Measurements from ENCODE around the gene CIDEA. TPM values are rescaled to one million over a fixed set of nuclear protein-coding genes. Genes with fewer than 3 reads are reported as not detected.

Gene CIDEA
- total RNA-seq, 2 donors from 2014 or later: not detected

DNA sequence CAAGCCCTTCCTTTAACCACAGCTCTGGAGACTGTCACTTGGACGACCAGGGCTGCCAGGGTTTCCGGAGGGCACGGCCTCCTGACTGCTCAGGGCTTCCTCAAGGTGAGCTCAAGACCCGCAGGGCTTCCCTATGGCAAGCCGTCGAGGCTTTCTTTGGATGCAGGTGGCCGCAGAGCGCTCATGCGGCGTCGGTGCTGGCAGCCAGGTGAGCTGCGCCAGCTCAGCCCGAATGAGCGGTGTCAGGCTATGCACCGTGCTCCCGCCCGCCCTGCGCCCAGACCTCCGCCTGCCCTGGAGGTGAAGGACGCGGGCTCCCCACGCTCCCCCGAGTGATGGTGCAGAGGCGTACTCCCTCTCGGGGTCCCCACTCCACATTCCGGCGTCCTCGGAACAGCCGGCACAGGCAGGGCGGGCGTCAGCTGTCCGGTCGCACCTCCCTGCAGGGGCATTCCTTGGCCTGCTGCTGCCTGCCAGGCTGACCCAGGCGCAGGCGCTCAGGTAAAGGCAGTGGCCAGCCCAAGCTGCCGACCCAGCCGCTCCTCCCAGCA, 33.0 kb downstream of the CIDEA start:
- Mint-ChIP-seq H3K4me1 (ENCODE audit: low read depth) (no peaks in the 10 kb centered on the region), H3K27ac (no peak overlapping the region), H3K27me3 (ENCODE audit: low read depth) (peaks cover 25% of the 10 kb centered on the region), H3K36me3 (ENCODE audit: insufficient read depth in 2 of 2) (no peaks in the 10 kb centered on the region), H3K4me3 (no peak overlapping the region), H3K9me3 (no peaks in the 10 kb centered on the region)
- DNase-seq (no peak), ATAC-seq (replicated peaks in 1 of 2) (no peak)

GRCh38 chr18:12287684-12288402, 33.7 kb downstream of the CIDEA start:
- H3K36me3 Mint-ChIP-seq (ENCODE audit: insufficient read depth in 2 of 2): no peaks in the 10 kb centered on the region
- no peaks in the 10 kb centered on the region for H3K9me3 Mint-ChIP-seq
- peaks cover 25% of the 10 kb centered on the region for H3K27me3 Mint-ChIP-seq (ENCODE audit: low read depth)

GRCh38 chr18:12288403-12288755, 34.2 kb downstream of the CIDEA start:
- no peak for ATAC-seq (replicated peaks in 1 of 2)
- Mint-ChIP-seq H3K4me3 (no peak overlapping the region), H3K4me1 (ENCODE audit: low read depth) (no peaks in the 10 kb centered on the region), H3K36me3 (ENCODE audit: insufficient read depth in 2 of 2) (no peaks in the 10 kb centered on the region), H3K27me3 (ENCODE audit: low read depth) (peaks cover 25% of the 10 kb centered on the region), H3K9me3 (no peaks in the 10 kb centered on the region), H3K27ac (no peak overlapping the region)
- DNase-seq: no peak

More at GRCh38 chr18:12287684-12288402, 33.7 kb downstream of the CIDEA start:
- Mint-ChIP-seq H3K4me3 (peak overlapping the region; percentile 24 to 31), H3K27ac (no peak overlapping the region), H3K4me1 (ENCODE audit: low read depth) (no peaks in the 10 kb centered on the region)
- ATAC-seq (replicated peaks in 1 of 2) (no peak), DNase-seq (no peak)

GRCh38 chr18:12290086-12290485, 35.9 kb downstream of the CIDEA start:
- no peaks in the 10 kb centered on the region for H3K9me3 Mint-ChIP-seq
- H3K36me3 Mint-ChIP-seq (ENCODE audit: insufficient read depth in 2 of 2): no peaks in the 10 kb centered on the region
- no peaks in the 10 kb centered on the region for H3K4me1 Mint-ChIP-seq (ENCODE audit: low read depth)
- ATAC-seq (replicated peaks in 1 of 2): no peak
- no peak for DNase-seq
- peaks cover 25% of the 10 kb centered on the region for H3K27me3 Mint-ChIP-seq (ENCODE audit: low read depth)
- no peak overlapping the region for H3K27ac Mint-ChIP-seq
- H3K4me3 Mint-ChIP-seq: no peak overlapping the region

GRCh38 chr18:12291161-12291560, 37.0 kb downstream of the CIDEA start:
- H3K4me3 Mint-ChIP-seq: no peak overlapping the region
- H3K27me3 Mint-ChIP-seq (ENCODE audit: low read depth): peaks cover 25% of the 10 kb centered on the region
- DNase-seq (no peak), ATAC-seq (replicated peaks in 1 of 2) (no peak)
- no peaks in the 10 kb centered on the region for H3K4me1 Mint-ChIP-seq (ENCODE audit: low read depth)
- no peaks in the 10 kb centered on the region for H3K9me3 Mint-ChIP-seq
- H3K27ac Mint-ChIP-seq: no peak overlapping the region
- no peaks in the 10 kb centered on the region for H3K36me3 Mint-ChIP-seq (ENCODE audit: insufficient read depth in 2 of 2)

- Mint-ChIP-seq H3K9me3 (no peaks in the 10 kb centered on the region), H3K27me3 (ENCODE audit: low read depth) (peaks cover 30% of the 10 kb centered on the region), H3K27ac (no peak overlapping the region), H3K4me1 (ENCODE audit: low read depth) (no peaks in the 10 kb centered on the region), H3K36me3 (ENCODE audit: insufficient read depth in 2 of 2) (no peaks in the 10 kb centered on the region), H3K4me3 (no peak overlapping the region)
- no peak for ATAC-seq (replicated peaks in 1 of 2)
- DNase-seq: no peak
Measured at GRCh38 chr18:12291690-12292089, 37.5 kb downstream of the CIDEA start.

GRCh38 chr18:12293831-12294230, 39.7 kb downstream of the CIDEA start:
- Mint-ChIP-seq H3K27me3 (ENCODE audit: low read depth) (peaks cover 19% of the 10 kb centered on the region), H3K27ac (no peak overlapping the region), H3K4me1 (ENCODE audit: low read depth) (no peaks in the 10 kb centered on the region), H3K36me3 (ENCODE audit: insufficient read depth in 2 of 2) (no peaks in the 10 kb centered on the region), H3K9me3 (no peaks in the 10 kb centered on the region), H3K4me3 (no peak overlapping the region)
- DNase-seq: no peak
- no peak for ATAC-seq (replicated peaks in 1 of 2)

DNA sequence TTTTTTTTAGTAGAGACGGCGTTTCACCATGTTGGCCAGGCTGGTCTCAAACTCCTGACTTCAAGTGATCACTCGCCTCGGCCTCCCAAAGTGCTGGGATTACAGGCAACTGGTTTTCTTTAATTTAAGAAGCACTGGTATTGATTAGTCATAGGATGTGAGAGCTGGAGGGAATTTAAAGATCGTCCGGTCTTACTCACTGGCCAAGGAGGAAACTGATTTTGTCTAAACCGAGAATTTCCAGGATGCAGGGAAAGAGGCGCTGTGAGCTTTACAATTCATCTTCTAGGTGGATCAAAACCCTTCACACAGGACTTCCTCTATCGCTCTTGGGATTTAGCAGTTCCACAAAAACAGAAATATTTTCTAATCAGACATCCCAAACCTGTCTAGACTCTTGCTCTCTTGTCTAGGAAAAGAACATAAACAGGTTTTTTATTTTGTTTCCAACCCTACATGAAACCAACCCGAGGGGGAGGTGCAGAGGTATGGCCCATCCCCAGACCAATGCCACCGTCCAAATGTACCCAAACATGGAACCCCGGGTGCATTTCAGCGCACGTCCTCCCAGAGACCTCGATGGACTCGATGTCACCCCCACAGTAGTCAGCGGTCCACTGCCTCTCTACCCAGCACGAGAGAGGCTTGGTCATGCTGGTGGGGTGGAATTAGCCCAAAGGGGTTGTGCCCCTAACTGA, 41.4 kb downstream of the CIDEA start:
- Mint-ChIP-seq H3K4me3 (no peak overlapping the region), H3K27me3 (ENCODE audit: low read depth) (peaks cover 14% of the 10 kb centered on the region), H3K9me3 (no peaks in the 10 kb centered on the region), H3K27ac (no peak overlapping the region), H3K36me3 (ENCODE audit: insufficient read depth in 2 of 2) (no peaks in the 10 kb centered on the region), H3K4me1 (ENCODE audit: low read depth) (no peaks in the 10 kb centered on the region)
- DNase-seq: no peak
- ATAC-seq (replicated peaks in 1 of 2): no peak

DNA sequence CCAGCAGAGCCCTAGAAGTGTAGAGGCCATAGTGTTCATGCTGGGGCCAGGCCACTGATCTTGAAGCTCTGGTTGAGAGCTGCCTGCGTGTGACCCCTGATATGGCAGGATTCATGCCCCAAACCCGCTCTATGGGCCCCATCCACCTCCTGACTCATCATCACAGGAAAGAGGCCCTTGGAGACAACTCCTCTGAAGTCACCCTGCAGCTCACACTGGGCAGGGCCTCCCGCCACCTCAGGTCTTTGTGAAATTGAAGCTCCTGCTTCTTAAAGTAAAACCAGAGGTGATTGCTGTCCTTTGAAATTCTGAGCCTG, 41.9 kb downstream of the CIDEA start:
- Mint-ChIP-seq H3K9me3 (no peaks in the 10 kb centered on the region), H3K27ac (no peak overlapping the region), H3K4me1 (ENCODE audit: low read depth) (no peaks in the 10 kb centered on the region), H3K27me3 (ENCODE audit: low read depth) (peaks cover 19% of the 10 kb centered on the region), H3K36me3 (ENCODE audit: insufficient read depth in 2 of 2) (no peaks in the 10 kb centered on the region), H3K4me3 (no peak overlapping the region)
- ATAC-seq (replicated peaks in 1 of 2) (no peak), DNase-seq (no peak)

GRCh38 chr18:12296457-12296856, 42.3 kb downstream of the CIDEA start:
- H3K27me3 Mint-ChIP-seq (ENCODE audit: low read depth): peaks cover 20% of the 10 kb centered on the region
- no peaks in the 10 kb centered on the region for H3K36me3 Mint-ChIP-seq (ENCODE audit: insufficient read depth in 2 of 2)
- no peaks in the 10 kb centered on the region for H3K9me3 Mint-ChIP-seq
- DNase-seq (no peak), ATAC-seq (replicated peaks in 1 of 2) (no peak)
- H3K4me3 Mint-ChIP-seq: no peak overlapping the region
- no peak overlapping the region for H3K27ac Mint-ChIP-seq
- no peaks in the 10 kb centered on the region for H3K4me1 Mint-ChIP-seq (ENCODE audit: low read depth)

- no peaks in the 10 kb centered on the region for H3K9me3 Mint-ChIP-seq
- ATAC-seq (replicated peaks in 1 of 2) (no peak), DNase-seq (no peak)
- no peaks in the 10 kb centered on the region for H3K36me3 Mint-ChIP-seq (ENCODE audit: insufficient read depth in 2 of 2)
- peaks cover 29% of the 10 kb centered on the region for H3K27me3 Mint-ChIP-seq (ENCODE audit: low read depth)
- no peak overlapping the region for H3K4me3 Mint-ChIP-seq
- no peaks in the 10 kb centered on the region for H3K4me1 Mint-ChIP-seq (ENCODE audit: low read depth)
- H3K27ac Mint-ChIP-seq: no peak overlapping the region
Measured at GRCh38 chr18:12299862-12300261, 45.7 kb downstream of the CIDEA start.

DNA sequence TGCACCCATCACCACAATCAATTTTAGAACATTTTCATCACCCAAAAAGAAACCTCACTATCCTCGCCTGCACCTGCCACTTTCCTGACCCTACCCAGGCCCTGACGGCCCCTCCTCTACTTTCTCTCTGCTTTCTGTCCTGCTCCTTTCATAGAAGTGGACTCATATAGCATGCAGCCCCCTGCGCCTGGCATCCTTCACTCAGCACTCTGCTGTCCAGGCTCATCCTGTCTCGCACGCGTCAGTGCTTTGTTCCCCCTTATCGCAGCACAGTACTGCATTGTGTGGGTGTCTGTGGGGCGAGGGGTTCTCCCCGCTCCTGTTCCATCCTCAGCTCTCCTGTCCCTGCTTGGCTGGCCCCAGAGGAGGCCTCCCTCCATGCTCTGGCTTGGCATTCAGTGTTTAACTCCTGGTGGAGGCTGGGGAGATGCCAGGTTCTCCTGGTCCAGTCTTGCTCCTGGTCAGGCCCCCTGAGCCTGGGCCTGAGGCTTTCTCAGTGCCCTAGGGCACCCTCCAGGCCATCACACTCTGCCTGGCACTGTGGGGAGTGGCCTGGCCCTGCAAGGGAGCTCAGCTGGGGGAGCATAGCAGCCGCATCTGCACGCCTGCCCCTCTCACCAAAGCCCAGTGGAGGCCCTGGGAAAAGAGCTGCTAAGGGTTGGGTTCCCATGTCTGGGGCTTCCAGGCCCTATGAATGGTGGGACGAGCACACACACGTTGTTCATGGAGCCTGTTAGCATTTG, 47.3 kb downstream of the CIDEA start:
- Mint-ChIP-seq H3K36me3 (ENCODE audit: insufficient read depth in 2 of 2) (no peaks in the 10 kb centered on the region), H3K27me3 (ENCODE audit: low read depth) (peaks cover 43% of the 10 kb centered on the region), H3K27ac (no peak overlapping the region), H3K4me1 (ENCODE audit: low read depth) (no peaks in the 10 kb centered on the region), H3K4me3 (no peak overlapping the region), H3K9me3 (no peaks in the 10 kb centered on the region)
- ATAC-seq (replicated peaks in 1 of 2) (no peak), DNase-seq (no peak)

DNA sequence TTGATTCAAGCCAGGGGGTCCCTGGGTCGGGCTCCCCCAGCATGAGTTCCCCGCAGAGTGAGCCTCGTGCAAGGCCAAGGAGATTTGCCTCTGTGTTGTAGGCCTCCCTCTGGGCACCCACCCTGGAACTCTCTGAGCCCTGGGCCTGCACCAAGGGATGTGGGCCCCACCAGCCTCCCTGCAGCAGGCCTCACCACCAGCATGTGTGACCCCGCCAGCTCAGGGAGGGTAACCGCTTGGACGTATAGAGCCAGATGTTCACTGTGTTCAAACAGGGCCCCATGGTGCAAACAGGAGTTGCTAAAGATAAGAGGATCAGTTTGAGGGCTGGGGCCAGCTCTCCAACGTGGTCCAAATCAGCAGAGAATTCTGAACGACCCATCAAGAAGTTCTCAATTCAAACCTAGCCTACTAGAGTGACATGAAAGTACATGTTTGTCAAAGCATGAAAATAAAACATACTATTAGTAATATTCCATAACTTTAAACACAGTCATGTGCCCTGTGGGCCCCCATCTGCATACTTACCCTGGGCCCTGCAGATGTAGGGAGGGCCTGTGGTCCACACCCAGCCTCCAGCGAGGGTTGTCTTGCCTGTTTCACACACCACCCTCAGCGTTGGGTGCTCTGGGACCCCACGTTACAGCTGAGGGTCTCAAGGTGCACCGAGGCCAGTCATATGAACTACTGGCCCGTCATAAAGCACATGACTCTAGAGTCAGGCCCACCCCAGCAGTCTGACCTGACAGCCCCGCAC, 48.4 kb downstream of the CIDEA start:
- Mint-ChIP-seq H3K27me3 (ENCODE audit: low read depth) (peaks cover 50% of the 10 kb centered on the region), H3K9me3 (no peaks in the 10 kb centered on the region), H3K27ac (no peak overlapping the region), H3K4me1 (ENCODE audit: low read depth) (peaks cover 10% of the 10 kb centered on the region), H3K36me3 (ENCODE audit: insufficient read depth in 2 of 2) (no peaks in the 10 kb centered on the region), H3K4me3 (no peak overlapping the region)
- DNase-seq (no peak), ATAC-seq (replicated peaks in 1 of 2) (no peak)

Measured in activated T-cell treated with anti-CD3 and anti-CD28 coated beads, Interleukin-2, amount 50 U/mL, for 72 hours (primary cell).